HCT116 (cell line): ENCODE results near the gene SNX13. TPM values are rescaled to one million over a fixed set of nuclear protein-coding genes. Genes with fewer than 3 reads are reported as not detected.

Experiments used
- ATAC-seq: fragments of 200-7000 bp; cut with Tn5 transposase; 2 replicates; pipeline ENCODE4 v1.9.1; 2020; ENCODE audit warnings: mild to moderate bottlenecking, moderate library complexity
- BruUV-seq: library from RNA; stranded (reverse); fragments of 400-500 nt; replicated peaks from 2 replicates; lab custom pipeline; 2021; lab: Mats Ljungman, UMichigan
- CTCF ChIA-PET: fragments of 300-600 bp; sonication (Branson Sonifier 250); formaldehyde crosslinking; loops from one replicate; lab custom pipeline; 2021; ENCODE audit warnings: antibody characterized with exemption; lab: Charles Lee
- POLR2A ChIA-PET: fragments of 300-600, 350-600 bp; sonication (Branson Sonifier 250); formaldehyde crosslinking; loops from one replicate; lab custom pipeline; 2021; ENCODE audit warnings: antibody characterized with exemption; lab: Charles Lee
- RAD21 ChIA-PET, 2 experiments: fragments of 300-600 bp; sonication (Branson Sonifier 250); formaldehyde crosslinking; loops; one replicate each; lab custom pipeline; 2023; ENCODE audit warnings: low total read pairs in 2 of 2; ENCODE audit not compliant: uncharacterized antibody in 2 of 2, unreplicated experiment in 2 of 2, low non-redundant PET in 1 of 2; lab: Charles Lee
- DNase-seq: peaks from one replicate; pipeline ENCODE4 v3.0.0-alpha.2; 2010; ENCODE audit warnings: low read depth, low spot score
- H2AFZ ChIP-seq: fragments of 200-600 bp; shearing (Covaris generic), sonication (generic); 2 replicates; pipeline ENCODE4 v1.6.1; 2017; ENCODE audit warnings: low read depth, mixed run types, mixed read lengths, antibody characterized with exemption, low read length; ENCODE audit not compliant: poor library complexity, severe bottlenecking
- H3K27ac ChIP-seq: 2 replicates; pipeline ENCODE4 v1.5.1; 2012; ENCODE audit warnings: low read depth, low read length
- H3K27me3 ChIP-seq: fragments of 200-600 bp; sonication (generic); 2 replicates; pipeline ENCODE4 v1.6.1; 2016; ENCODE audit warnings: mixed run types, low read length, mixed read lengths; ENCODE audit not compliant: insufficient read depth
- H3K36me3 ChIP-seq, 2 experiments: fragments of 200-500 bp in 1 of 2; fragments of 200-600 bp in 1 of 2; sonication (Bioruptor generic) in 1 of 2; sonication (generic) in 1 of 2; 2 replicates each; pipeline versions ENCODE4 v1.5.1 to v1.6.1; 2014 to 2016; ENCODE audit warnings: low read length in 2 of 2, inconsistent platforms in 1 of 2, mixed read lengths in 1 of 2, mixed run types in 1 of 2; ENCODE audit not compliant: insufficient read depth in 2 of 2, control insufficient read depth in 1 of 2
- H3K4me1 ChIP-seq, 2 experiments: fragments of 200-600 bp in 1 of 2; sonication (generic) in 1 of 2; 2 replicates each; pipeline versions ENCODE4 v1.5.1 to v1.6.1; 2012 to 2017; ENCODE audit warnings: low read length in 2 of 2, inconsistent platforms in 1 of 2, mild to moderate bottlenecking in 1 of 2, mixed read lengths in 1 of 2, mixed run types in 1 of 2, moderate library complexity in 1 of 2; ENCODE audit not compliant: insufficient read depth in 2 of 2, control insufficient read depth in 1 of 2
- H3K4me2 ChIP-seq: fragments of 200-600 bp; sonication (generic); 2 replicates; pipeline ENCODE4 v1.6.1; 2017; ENCODE audit warnings: mixed run types, low read length, mixed read lengths
- H3K4me3 ChIP-seq, 2 experiments: fragments of 200-600 bp in 1 of 2; sonication (generic) in 1 of 2; replicated peaks in 1 of 2; 2 replicates each; pipeline ENCODE4 v1.5.1; 2011 to 2016; ENCODE audit warnings: low read length in 2 of 2, control low read depth in 1 of 2, low read depth in 1 of 2, mild to moderate bottlenecking in 1 of 2, mixed read lengths in 1 of 2, mixed run types in 1 of 2
- H3K79me2 ChIP-seq: fragments of 200-600 bp; sonication (generic); 2 replicates; pipeline ENCODE4 v1.6.1; 2017; ENCODE audit warnings: mild to moderate bottlenecking, mixed run types, low read length, moderate library complexity, mixed read lengths; ENCODE audit not compliant: insufficient read depth
- H3K9ac ChIP-seq: fragments of 200-600 bp; sonication (generic); 2 replicates; pipeline ENCODE4 v1.6.1; 2016; ENCODE audit warnings: low read length, mixed read lengths
- H3K9me2 ChIP-seq: fragments of 200-600 bp; sonication (generic), shearing (Covaris generic); 2 replicates; pipeline ENCODE4 v1.6.1; 2017; ENCODE audit warnings: mixed run types, mild to moderate bottlenecking, moderate library complexity; ENCODE audit not compliant: insufficient read depth
- H3K9me3 ChIP-seq, 2 experiments: fragments of 200-500 bp in 1 of 2; fragments of 200-600 bp in 1 of 2; sonication (Bioruptor generic) in 1 of 2; sonication (generic) in 1 of 2; 2 replicates each; pipeline ENCODE4 v1.6.1; 2014 to 2017; ENCODE audit warnings: low read length in 2 of 2, mixed read lengths in 2 of 2, inconsistent platforms in 1 of 2, low read depth in 1 of 2, mild to moderate bottlenecking in 1 of 2, mixed run types in 1 of 2, moderate library complexity in 1 of 2; ENCODE audit not compliant: control insufficient read depth in 1 of 2, insufficient read depth in 1 of 2
- H4K20me1 ChIP-seq: fragments of 200-600 bp; sonication (generic), shearing (Covaris generic); 2 replicates; pipeline ENCODE4 v1.6.1; 2017; ENCODE audit warnings: mixed run types, mild to moderate bottlenecking, moderate library complexity; ENCODE audit not compliant: insufficient read depth
- ATF3 ChIP-seq: IDR thresholded peaks from 2 replicates; pipeline ENCODE4 v1.6.1; 2012
- CEBPB ChIP-seq: IDR thresholded peaks from 2 replicates; pipeline ENCODE4 v1.6.1; 2012; ENCODE audit warnings: low read depth
- EGR1 ChIP-seq: IDR thresholded peaks from 2 replicates; pipeline ENCODE4 v1.6.1; 2012; ENCODE audit warnings: low read depth
- ELF1 ChIP-seq: IDR thresholded peaks from 2 replicates; pipeline ENCODE4 v1.6.1; 2012; ENCODE audit warnings: low read depth, borderline replicate concordance
- EZH2 ChIP-seq: fragments of 200-600 bp; sonication (generic); IDR thresholded peaks from 2 replicates; pipeline ENCODE4 v1.6.1; 2017; ENCODE audit warnings: antibody characterized with exemption, mixed run types
- EZH2phosphoT487 ChIP-seq: fragments of 200-600 bp; IDR thresholded peaks from 2 replicates; pipeline ENCODE4 v1.6.1; 2018; ENCODE audit warnings: antibody characterized with exemption, borderline replicate concordance
- FOSL1 ChIP-seq: IDR thresholded peaks from 2 replicates; pipeline ENCODE4 v1.6.1; 2012; ENCODE audit warnings: low read depth
- JUND ChIP-seq: IDR thresholded peaks from 2 replicates; pipeline ENCODE4 v1.6.1; 2012
- POLR2A ChIP-seq: IDR thresholded peaks from 2 replicates; pipeline ENCODE4 v1.7.0; 2011; ENCODE audit warnings: borderline replicate concordance; ENCODE audit not compliant: insufficient read depth, insufficient read length; ENCODE audit errors: extremely low read depth
- POLR2AphosphoS5 ChIP-seq: IDR thresholded peaks from 2 replicates; pipeline ENCODE4 v1.6.1; 2011; ENCODE audit warnings: mild to moderate bottlenecking, low read depth, low read length, moderate library complexity
- RAD21 ChIP-seq: IDR thresholded peaks from 2 replicates; pipeline ENCODE4 v1.6.1; 2012; ENCODE audit warnings: low read depth, mild to moderate bottlenecking
- TCF7L2 ChIP-seq: IDR thresholded peaks from 2 replicates; pipeline ENCODE4 v1.7.0; 2011; ENCODE audit warnings: borderline replicate concordance, inconsistent platforms; ENCODE audit not compliant: insufficient read depth, insufficient read length; ENCODE audit errors: extremely low read depth
- YY1 ChIP-seq: IDR thresholded peaks from 2 replicates; pipeline ENCODE4 v1.6.1; 2011; ENCODE audit warnings: low read length, low read depth, moderate library complexity, mild to moderate bottlenecking; ENCODE audit not compliant: insufficient replicate concordance; ENCODE audit errors: extremely low read depth
- ZNF274 ChIP-seq: fragments of 200-500 bp; sonication (Bioruptor generic); IDR thresholded peaks from 2 replicates; pipeline ENCODE4 v1.6.1; 2014; ENCODE audit warnings: mild to moderate bottlenecking, low read depth, low read length, inconsistent platforms
- intact Hi-C: fragments of 100-400 bp; cut with micrococcal nuclease; formaldehyde crosslinking; loops from 2 replicates; pipeline ENCODE4 v1.10.0; 2022
- total RNA-seq: library from RNA; stranded (reverse); gene quantifications from one replicate; pipeline ENCODE4 v1.2.1, GENCODE V29; 2021; ENCODE audit not compliant: unreplicated experiment
- TF ChIP-seq, protein P1 (sequence below): IDR thresholded peaks from 2 replicates; pipeline ENCODE4 v1.6.1; 2012; ENCODE audit warnings: low read depth

Gene SNX13
- total RNA-seq, 1 experiment from 2014 or later, result 33.4 TPM

DNA sequence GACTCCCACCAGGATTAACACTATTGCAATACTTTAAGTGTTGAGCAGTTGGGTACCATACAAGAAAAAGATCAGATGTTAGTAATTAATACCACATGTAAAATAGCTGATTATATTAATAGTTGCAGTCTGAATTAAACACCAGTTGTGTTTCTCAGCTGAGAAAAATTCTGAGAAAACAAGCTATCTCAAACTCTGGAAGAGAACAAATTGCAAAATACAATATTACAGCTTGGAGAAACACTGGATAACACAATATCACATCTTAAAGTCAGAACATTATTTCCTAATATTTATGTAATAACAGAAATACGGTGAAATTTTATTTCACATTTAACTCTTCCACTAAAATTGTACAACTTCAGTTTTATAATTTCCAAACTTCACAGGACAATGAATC, 9.2 kb downstream of the SNX13 start:
- ChIA-PET RAD21 (no interaction called here), CTCF (interaction anchor here (1.3 kb wide), 1 partner anchor 161 kb away, joined by 3 read pairs; no protein-coding TSS in a partner anchor), POLR2A (no interaction called here)
- DNase-seq (no peak), ATAC-seq (no peak)
- Histone ChIP-seq H3K27ac (no peak overlapping the region), H3K4me2 (no peak overlapping the region), H3K4me3 (no peak overlapping the region), H3K9ac (no peak overlapping the region), H3K4me1 (0 out of 4 replicates have a peak, but pooled peaks cover 0 to 3% of the 10 kb centered on the region in 2 experiments), H4K20me1 (no peaks in the 10 kb centered on the region), H3K27me3 (no peaks in the 10 kb centered on the region), H3K9me2 (no peaks in the 10 kb centered on the region), H3K36me3 (no peaks in the 10 kb centered on the region), H2AFZ (no peak overlapping the region), H3K9me3 (no peaks in the 10 kb centered on the region), H3K79me2 (peaks cover 94% of the 10 kb centered on the region)
- intact Hi-C loops, result no loop called here
- TF ChIP-seq YY1, result no peak
- no peak for TF ChIP-seq CEBPB
- TF ChIP-seq EZH2, result no peak
- no peak for TF ChIP-seq ELF1
- TF ChIP-seq ATF3, result no peak
- TF ChIP-seq POLR2A, result no peak
- TF ChIP-seq EGR1, result no peak
- no peak for TF ChIP-seq POLR2AphosphoS5
- BruUV-seq, result no TSS peak

DNA sequence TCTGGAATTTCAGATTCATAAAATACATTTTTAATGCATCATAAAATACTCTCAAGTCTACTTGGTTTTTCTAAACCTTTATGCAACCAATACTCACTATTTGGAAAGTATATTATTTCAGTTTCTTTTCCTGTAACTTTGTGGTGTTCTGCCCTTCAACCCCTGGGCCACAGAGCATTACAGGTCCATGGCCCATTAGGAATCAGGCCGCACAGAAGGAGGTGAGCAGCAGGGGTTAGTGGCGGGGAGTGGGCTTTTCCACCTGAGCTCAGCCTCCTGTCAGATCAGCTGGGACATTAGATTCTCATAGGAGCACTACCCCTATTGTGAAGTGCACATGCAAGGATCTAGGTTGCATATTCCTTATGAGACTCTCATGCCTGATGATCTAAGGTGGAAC, 9.7 kb downstream of the SNX13 start:
- Histone ChIP-seq H3K79me2 (peaks cover 94% of the 10 kb centered on the region), H3K4me2 (no peak overlapping the region), H3K9me3 (no peaks in the 10 kb centered on the region), H2AFZ (no peak overlapping the region), H3K4me3 (no peak overlapping the region)
- ATAC-seq, result no peak
- POLR2A ChIA-PET, result no interaction called here
- TF ChIP-seq JUND, result no peak
- TF ChIP-seq ZNF274, result no peak
- no peak for TF ChIP-seq EGR1
- TF ChIP-seq EZH2phosphoT487, result no peak
- no peak for TF ChIP-seq TCF7L2
- no peak for TF ChIP-seq EZH2
- TF ChIP-seq, protein P1, sequence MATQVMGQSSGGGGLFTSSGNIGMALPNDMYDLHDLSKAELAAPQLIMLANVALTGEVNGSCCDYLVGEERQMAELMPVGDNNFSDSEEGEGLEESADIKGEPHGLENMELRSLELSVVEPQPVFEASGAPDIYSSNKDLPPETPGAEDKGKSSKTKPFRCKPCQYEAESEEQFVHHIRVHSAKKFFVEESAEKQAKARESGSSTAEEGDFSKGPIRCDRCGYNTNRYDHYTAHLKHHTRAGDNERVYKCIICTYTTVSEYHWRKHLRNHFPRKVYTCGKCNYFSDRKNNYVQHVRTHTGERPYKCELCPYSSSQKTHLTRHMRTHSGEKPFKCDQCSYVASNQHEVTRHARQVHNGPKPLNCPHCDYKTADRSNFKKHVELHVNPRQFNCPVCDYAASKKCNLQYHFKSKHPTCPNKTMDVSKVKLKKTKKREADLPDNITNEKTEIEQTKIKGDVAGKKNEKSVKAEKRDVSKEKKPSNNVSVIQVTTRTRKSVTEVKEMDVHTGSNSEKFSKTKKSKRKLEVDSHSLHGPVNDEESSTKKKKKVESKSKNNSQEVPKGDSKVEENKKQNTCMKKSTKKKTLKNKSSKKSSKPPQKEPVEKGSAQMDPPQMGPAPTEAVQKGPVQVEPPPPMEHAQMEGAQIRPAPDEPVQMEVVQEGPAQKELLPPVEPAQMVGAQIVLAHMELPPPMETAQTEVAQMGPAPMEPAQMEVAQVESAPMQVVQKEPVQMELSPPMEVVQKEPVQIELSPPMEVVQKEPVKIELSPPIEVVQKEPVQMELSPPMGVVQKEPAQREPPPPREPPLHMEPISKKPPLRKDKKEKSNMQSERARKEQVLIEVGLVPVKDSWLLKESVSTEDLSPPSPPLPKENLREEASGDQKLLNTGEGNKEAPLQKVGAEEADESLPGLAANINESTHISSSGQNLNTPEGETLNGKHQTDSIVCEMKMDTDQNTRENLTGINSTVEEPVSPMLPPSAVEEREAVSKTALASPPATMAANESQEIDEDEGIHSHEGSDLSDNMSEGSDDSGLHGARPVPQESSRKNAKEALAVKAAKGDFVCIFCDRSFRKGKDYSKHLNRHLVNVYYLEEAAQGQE, result no peak
- no peak for TF ChIP-seq FOSL1
- no peak for TF ChIP-seq ELF1
- TF ChIP-seq RAD21, result no peak
- TF ChIP-seq POLR2A, result no peak
- TF ChIP-seq POLR2AphosphoS5, result no peak
- TF ChIP-seq, all 23 proteins: peak for 0
- H3K4me1 ChIP-seq, result 0 out of 4 replicates have a peak, but pooled peaks cover 0 to 3% of the 10 kb centered on the region in 2 experiments
- DNase-seq, result no peak
- no peaks in the 10 kb centered on the region for H3K27me3 ChIP-seq
- no peak overlapping the region for H3K27ac ChIP-seq
- intact Hi-C loops, result no loop called here
- no peaks in the 10 kb centered on the region for H3K9me2 ChIP-seq
- no peaks in the 10 kb centered on the region for H3K36me3 ChIP-seq
- no TSS peak for BruUV-seq
- no peak overlapping the region for H3K9ac ChIP-seq
- CTCF ChIA-PET, result no interaction called here
- RAD21 ChIA-PET, result no interaction called here
- H4K20me1 ChIP-seq, result no peaks in the 10 kb centered on the region
